GM18873 (cell line): ENCODE measurements around the gene STYXL1.
"Not testable (repeated sequence)": the region's sequence is repeated elsewhere in the genome, so short reads cannot be mapped to it uniquely, and the experiment has no call there.

ENCODE experiments used
- ATAC-seq: cut with Tn5 transposase; IDR thresholded peaks from one replicate; pipeline ENCODE4 v1.9.1; 2021; ENCODE audit warnings: mild to moderate bottlenecking, moderate library complexity, moderate number of reproducible peaks; ENCODE audit not compliant: unreplicated experiment, low FRiP score

STYXL1 gene

GRCh38 chr7:76044375-76044865 is 3.4 kb downstream of the STYXL1 start:
- no peak for ATAC-seq

GRCh38 chr7:76040126-76040525 is 7.7 kb downstream of the STYXL1 start:
- ATAC-seq, result no peak

GRCh38 chr7:76037310-76037709 is 10.5 kb downstream of the STYXL1 start:
- no peak for ATAC-seq

- ATAC-seq, result no peak
These were observed 15.8 kb downstream of the STYXL1 start for GRCh38 chr7:76031964-76032363.

GRCh38 chr7:76029682-76030081 is 18.1 kb downstream of the STYXL1 start:
- not testable (repeated sequence) for ATAC-seq

- no peak for ATAC-seq
These were observed 24.8 kb downstream of the STYXL1 start for GRCh38 chr7:76023002-76023401.

GRCh38 chr7:76022026-76022780 is 25.6 kb downstream of the STYXL1 start:
- ATAC-seq, result no peak

GRCh38 chr7:76020031-76020714 is 27.6 kb downstream of the STYXL1 start:
- no peak for ATAC-seq

GRCh38 chr7:76018520-76018919 is 29.3 kb downstream of the STYXL1 start:
- not testable (repeated sequence) for ATAC-seq

GRCh38 chr7:76016191-76016947 is 31.4 kb downstream of the STYXL1 start:
- ATAC-seq, result no peak

GRCh38 chr7:76011442-76011861 is 36.3 kb downstream of the STYXL1 start:
- no peak for ATAC-seq

- no peak for ATAC-seq
These were observed 37.9 kb downstream of the STYXL1 start for GRCh38 chr7:76009672-76010600.

GRCh38 chr7:76008156-76008687 is 39.6 kb downstream of the STYXL1 start:
- no peak for ATAC-seq

GRCh38 chr7:76005004-76005403 is 42.8 kb downstream of the STYXL1 start:
- not testable (repeated sequence) for ATAC-seq

GRCh38 chr7:76003351-76003750 is 44.4 kb downstream of the STYXL1 start:
- ATAC-seq, result no peak

GRCh38 chr7:76002822-76003221 is 45.0 kb downstream of the STYXL1 start:
- no peak for ATAC-seq

- ATAC-seq, result no peak
These were observed 45.7 kb downstream of the STYXL1 start for GRCh38 chr7:76002139-76002538.

GRCh38 chr7:76000566-76000965 is 47.2 kb downstream of the STYXL1 start:
- ATAC-seq, result no peak

GRCh38 chr7:75998038-75998437 is 49.8 kb downstream of the STYXL1 start:
- ATAC-seq, result no peak

GRCh38 chr7:75996476-75996875 is 51.3 kb downstream of the STYXL1 start:
- ATAC-seq, result no peak
